B cell (primary cell): ENCODE data around the gene RELB. TPM values are rescaled to one million over a fixed set of nuclear protein-coding genes. Genes with fewer than 3 reads are reported as not detected.

Experiments
- ATAC-seq: fragments of 200-7000 bp; cut with Tn5 transposase; one replicate; pipeline ENCODE4 v1.10.0; 2021; ENCODE audit warnings: low read depth, mild to moderate bottlenecking, moderate number of reproducible peaks, moderate library complexity
- CTCF ChIA-PET: fragments of 350-600 bp; sonication (Branson Sonifier 250); formaldehyde crosslinking; loops from one replicate; lab custom pipeline; 2021; ENCODE audit warnings: antibody characterized with exemption, inconsistent platforms; lab: Charles Lee
- POLR2A ChIA-PET: fragments of 350-600 bp; sonication (Branson Sonifier 250); formaldehyde crosslinking; loops from one replicate; lab custom pipeline; 2021; ENCODE audit warnings: antibody characterized with exemption; lab: Charles Lee
- DNase-seq: peaks from one replicate; pipeline ENCODE4 v3.0.0; 2013
- H2AFZ ChIP-seq: 2 replicates; pipeline ENCODE4 v1.6.1; 2012; ENCODE audit warnings: mild to moderate bottlenecking, low read depth, low read length; ENCODE audit not compliant: insufficient read depth, poor library complexity, severe bottlenecking
- H3K27ac ChIP-seq, 2 donors: 1 replicate in 1 of 2; 2 replicates in 1 of 2; pipeline ENCODE4 v1.5.1; 2012 to 2013; ENCODE audit warnings: low read length in 2 of 2, mild to moderate bottlenecking in 2 of 2, moderate library complexity in 1 of 2
- H3K27me3 ChIP-seq, 4 experiments: fragments of 200-600 bp in 1 of 4; sonication (generic) in 1 of 4; replicated peaks in 1 of 4; 1 replicate in 2 of 4; 2 replicates in 2 of 4; pipeline versions ENCODE4 v1.6.1 to v1.7.0; 2013 to 2016; ENCODE audit warnings: low read length in 3 of 4, mild to moderate bottlenecking in 2 of 4, mixed read lengths in 1 of 4, moderate library complexity in 1 of 4; ENCODE audit not compliant: insufficient read depth in 4 of 4, control insufficient read depth in 3 of 4; ENCODE audit errors: control extremely low read depth in 1 of 4
- H3K36me3 ChIP-seq, 2 experiments: replicated peaks in 1 of 2; 1 replicate in 1 of 2; 2 replicates in 1 of 2; pipeline versions ENCODE4 v1.6.1 to v1.7.1; 2013; ENCODE audit warnings: low read length in 1 of 2; ENCODE audit not compliant: insufficient read depth in 2 of 2, control insufficient read depth in 1 of 2; ENCODE audit errors: control extremely low read depth in 1 of 2, extremely low read depth in 1 of 2
- H3K4me1 ChIP-seq, 2 donors: fragments of 200-600 bp in 1 of 2; sonication (generic) in 1 of 2; 1 replicate in 1 of 2; 2 replicates in 1 of 2; pipeline versions ENCODE4 v1.5.1 to v1.6.1; 2013 to 2017; ENCODE audit warnings: low read length in 2 of 2; ENCODE audit not compliant: control insufficient read depth in 2 of 2, insufficient read depth in 2 of 2
- H3K4me2 ChIP-seq: replicated peaks from 2 replicates; pipeline ENCODE3; 2012; ENCODE audit warnings: mild to moderate bottlenecking, low read depth, low read length; ENCODE audit not compliant: poor library complexity, severe bottlenecking
- H3K4me3 ChIP-seq, 5 experiments: fragments of 200-600 bp in 1 of 5; sonication (generic) in 1 of 5; 1 replicate in 3 of 5; 2 replicates in 2 of 5; pipeline versions ENCODE4 v1.5.1 to v1.7.0; 2011 to 2016; ENCODE audit warnings: low read length in 4 of 5, mild to moderate bottlenecking in 4 of 5, low read depth in 2 of 5, control low read depth in 1 of 5, moderate library complexity in 1 of 5; ENCODE audit not compliant: insufficient read depth in 1 of 5; ENCODE audit errors: control extremely low read depth in 1 of 5, extremely low read depth in 1 of 5
- H3K79me2 ChIP-seq: fragments of 200-600 bp; sonication (generic); one replicate; pipeline ENCODE4 v1.6.0; 2016; ENCODE audit warnings: low read length; ENCODE audit not compliant: control insufficient read depth, insufficient read depth
- H3K9ac ChIP-seq: fragments of 200-600 bp; sonication (generic); 2 replicates; pipeline ENCODE4 v1.6.1; 2017; ENCODE audit warnings: mild to moderate bottlenecking, low read length, moderate library complexity
- H3K9me3 ChIP-seq, 3 donors: one replicate each; pipeline versions ENCODE4 v1.6.1 to v1.7.1; 2013; ENCODE audit warnings: low read length in 2 of 3; ENCODE audit not compliant: control insufficient read depth in 2 of 3, insufficient read depth in 1 of 3; ENCODE audit errors: control extremely low read depth in 1 of 3
- H4K20me1 ChIP-seq: 2 replicates; pipeline ENCODE4 v1.6.0; 2012; ENCODE audit warnings: mild to moderate bottlenecking, low read length; ENCODE audit not compliant: insufficient read depth, control insufficient read depth, poor library complexity, severe bottlenecking
- H3K27ac Mint-ChIP-seq: one replicate; pipeline ENCODE4 v1.8.0; 2021; ENCODE audit warnings: mixed read lengths
- H3K27me3 Mint-ChIP-seq: one replicate; pipeline ENCODE4 v1.8.0; 2021; ENCODE audit warnings: mixed read lengths
- H3K4me1 Mint-ChIP-seq: one replicate; pipeline ENCODE4 v1.8.0; 2021; ENCODE audit warnings: mixed read lengths
- H3K4me3 Mint-ChIP-seq: one replicate; pipeline ENCODE4 v1.8.0; 2021; ENCODE audit warnings: mixed read lengths
- H3K9me3 Mint-ChIP-seq: one replicate; pipeline ENCODE4 v1.8.0; 2022; ENCODE audit warnings: mixed read lengths; ENCODE audit not compliant: insufficient read depth
- CTCF ChIP-seq: fragments of 200-600 bp; IDR thresholded peaks from one replicate; pipeline ENCODE4 v1.8.0; 2022; ENCODE audit warnings: antibody characterized with exemption, mild to moderate bottlenecking
- EZH2 ChIP-seq: IDR thresholded peaks from 2 replicates; pipeline ENCODE4 v1.6.1; 2012; ENCODE audit warnings: borderline replicate concordance, low read depth, mild to moderate bottlenecking, moderate library complexity, low read length; ENCODE audit not compliant: insufficient read depth, poor library complexity, severe bottlenecking
- WGBS: methylation state at CpG from one replicate; pipeline ENCODE4 v1.1.5; 2013; ENCODE audit warnings: missing lambda C conversion rate; ENCODE audit not compliant: insufficient coverage; 5-methylcytosine and 5-hydroxymethylcytosine counted together
- intact Hi-C: fragments of 100-400 bp; cut with micrococcal nuclease; formaldehyde crosslinking; loops from one replicate; pipeline ENCODE4 v1.10.0; 2022
- polyA plus RNA-seq: library from polyadenylated mRNA; depleted of rRNA; stranded (reverse); fragments of >200 nt; gene quantifications from 2 replicates; pipeline ENCODE4 v1.2.3, GENCODE V29; 2012
- total RNA-seq, 2 donors: library from RNA; stranded (reverse); fragments of 120-200 nt in 1 of 2; gene quantifications; 1 replicate in 1 of 2; 2 replicates in 1 of 2; pipeline versions ENCODE4 v1.2.3 to v1.2.4, GENCODE V29; 2013 to 2022

RELB gene
- total and polyA plus RNA-seq, 2 donors (not counting 1 experiment from before 2014, with no cell fraction given): 63.8 to 106 TPM

- Histone ChIP-seq H3K4me1 (peaks cover 0 to 4% of the 10 kb centered on the region in 2 donors), H2AFZ (no peak overlapping the region), H3K36me3 (peaks cover 2 to 83% of the 10 kb centered on the region in 2 experiments), H3K9ac (no peak overlapping the region), H3K27ac (peak overlapping the region in 1 of 2 donors; percentile 19), H3K4me2 (no peak overlapping the region), H3K27me3 (no peaks in the 10 kb centered on the region), H3K9me3 (no peaks in the 10 kb centered on the region), H4K20me1 (peaks cover 87% of the 10 kb centered on the region), H3K79me2 (peaks cover 42% of the 10 kb centered on the region), H3K4me3 (no peak overlapping the region)
- Mint-ChIP-seq H3K9me3 (no peaks in the 10 kb centered on the region), H3K27me3 (no peaks in the 10 kb centered on the region), H3K4me1 (peaks cover 19% of the 10 kb centered on the region), H3K27ac (peak overlapping the region; percentile 26), H3K4me3 (no peak overlapping the region)
- ATAC-seq (no peak), DNase-seq (no peak)
- 98% methylated on average over 35 of the region's 38 CpGs for WGBS
- ChIA-PET CTCF (interaction anchor here (1.2 to 2.5 kb wide), 2 partner anchors 7 to 9 kb away, joined by 5 to 6 read pairs; no protein-coding TSS in a partner anchor), POLR2A (interaction anchor here (0.6 kb wide), 1 partner anchor 20 kb away, joined by 4 read pairs; no protein-coding TSS in a partner anchor)
- no peak for TF ChIP-seq CTCF
- no peak for TF ChIP-seq EZH2
- intact Hi-C loops: no loop called here
Measured at GRCh38 chr19:45066921-45067661, 65.8 kb downstream of the RELB start.

GRCh38 chr19:45068041-45068440 lies 66.8 kb downstream of the RELB start:
- TF ChIP-seq CTCF (no peak), EZH2 (no peak)
- Histone ChIP-seq H2AFZ (no peak overlapping the region), H3K27ac (no peak overlapping the region), H4K20me1 (peaks cover 95% of the 10 kb centered on the region), H3K36me3 (peaks cover 2 to 86% of the 10 kb centered on the region in 2 experiments), H3K27me3 (no peaks in the 10 kb centered on the region), H3K79me2 (peaks cover 41% of the 10 kb centered on the region), H3K9me3 (no peaks in the 10 kb centered on the region), H3K4me2 (no peak overlapping the region), H3K4me3 (no peak overlapping the region), H3K9ac (no peak overlapping the region), H3K4me1 (peaks cover 0 to 6% of the 10 kb centered on the region in 2 donors)
- DNase-seq (no peak), ATAC-seq (no peak)
- Mint-ChIP-seq H3K27ac (no peak overlapping the region), H3K4me1 (peaks cover 26% of the 10 kb centered on the region), H3K4me3 (no peak overlapping the region), H3K27me3 (no peaks in the 10 kb centered on the region), H3K9me3 (no peaks in the 10 kb centered on the region)
- CTCF ChIA-PET: interaction anchor here (0.6 to 2.5 kb wide), 3 partner anchors 8 to 11 kb away, joined by 3 to 6 read pairs (median 5); partner anchors contain the start of gene GEMIN7
- POLR2A ChIA-PET: interaction anchor here (0.6 kb wide), 1 partner anchor 40 kb away, joined by 3 read pairs; no protein-coding TSS in a partner anchor
- 98% methylated on average over 5 of the region's 10 CpGs for WGBS
- intact Hi-C loops: no loop called here
